B cell (primary cell): ENCODE data around the gene TMEM106B. TPM values are rescaled to one million over a fixed set of nuclear protein-coding genes. Genes with fewer than 3 reads are reported as not detected.

Experiments used
- ATAC-seq: fragments of 200-7000 bp; cut with Tn5 transposase; one replicate; pipeline ENCODE4 v1.10.0; 2021; ENCODE audit warnings: low read depth, mild to moderate bottlenecking, moderate number of reproducible peaks, moderate library complexity
- CTCF ChIA-PET: fragments of 350-600 bp; sonication (Branson Sonifier 250); formaldehyde crosslinking; loops from one replicate; lab custom pipeline; 2021; ENCODE audit warnings: antibody characterized with exemption, inconsistent platforms; lab: Charles Lee
- POLR2A ChIA-PET: fragments of 350-600 bp; sonication (Branson Sonifier 250); formaldehyde crosslinking; loops from one replicate; lab custom pipeline; 2021; ENCODE audit warnings: antibody characterized with exemption; lab: Charles Lee
- DNase-seq: peaks from one replicate; pipeline ENCODE4 v3.0.0; 2013
- H2AFZ ChIP-seq: 2 replicates; pipeline ENCODE4 v1.6.1; 2012; ENCODE audit warnings: mild to moderate bottlenecking, low read depth, low read length; ENCODE audit not compliant: insufficient read depth, poor library complexity, severe bottlenecking
- H3K27ac ChIP-seq, 2 donors: 1 replicate in 1 of 2; 2 replicates in 1 of 2; pipeline ENCODE4 v1.5.1; 2012 to 2013; ENCODE audit warnings: low read length in 2 of 2, mild to moderate bottlenecking in 2 of 2, moderate library complexity in 1 of 2
- H3K27me3 ChIP-seq, 4 experiments: fragments of 200-600 bp in 1 of 4; sonication (generic) in 1 of 4; replicated peaks in 1 of 4; 1 replicate in 2 of 4; 2 replicates in 2 of 4; pipeline versions ENCODE4 v1.6.1 to v1.7.0; 2013 to 2016; ENCODE audit warnings: low read length in 3 of 4, mild to moderate bottlenecking in 2 of 4, mixed read lengths in 1 of 4, moderate library complexity in 1 of 4; ENCODE audit not compliant: insufficient read depth in 4 of 4, control insufficient read depth in 3 of 4; ENCODE audit errors: control extremely low read depth in 1 of 4
- H3K36me3 ChIP-seq, 2 experiments: replicated peaks in 1 of 2; 1 replicate in 1 of 2; 2 replicates in 1 of 2; pipeline versions ENCODE4 v1.6.1 to v1.7.1; 2013; ENCODE audit warnings: low read length in 1 of 2; ENCODE audit not compliant: insufficient read depth in 2 of 2, control insufficient read depth in 1 of 2; ENCODE audit errors: control extremely low read depth in 1 of 2, extremely low read depth in 1 of 2
- H3K4me1 ChIP-seq, 2 donors: fragments of 200-600 bp in 1 of 2; sonication (generic) in 1 of 2; 1 replicate in 1 of 2; 2 replicates in 1 of 2; pipeline versions ENCODE4 v1.5.1 to v1.6.1; 2013 to 2017; ENCODE audit warnings: low read length in 2 of 2; ENCODE audit not compliant: control insufficient read depth in 2 of 2, insufficient read depth in 2 of 2
- H3K4me2 ChIP-seq: replicated peaks from 2 replicates; pipeline ENCODE3; 2012; ENCODE audit warnings: mild to moderate bottlenecking, low read depth, low read length; ENCODE audit not compliant: poor library complexity, severe bottlenecking
- H3K4me3 ChIP-seq, 5 experiments: fragments of 200-600 bp in 1 of 5; sonication (generic) in 1 of 5; 1 replicate in 3 of 5; 2 replicates in 2 of 5; pipeline versions ENCODE4 v1.5.1 to v1.7.0; 2011 to 2016; ENCODE audit warnings: low read length in 4 of 5, mild to moderate bottlenecking in 4 of 5, low read depth in 2 of 5, control low read depth in 1 of 5, moderate library complexity in 1 of 5; ENCODE audit not compliant: insufficient read depth in 1 of 5; ENCODE audit errors: control extremely low read depth in 1 of 5, extremely low read depth in 1 of 5
- H3K79me2 ChIP-seq: fragments of 200-600 bp; sonication (generic); one replicate; pipeline ENCODE4 v1.6.0; 2016; ENCODE audit warnings: low read length; ENCODE audit not compliant: control insufficient read depth, insufficient read depth
- H3K9ac ChIP-seq: fragments of 200-600 bp; sonication (generic); 2 replicates; pipeline ENCODE4 v1.6.1; 2017; ENCODE audit warnings: mild to moderate bottlenecking, low read length, moderate library complexity
- H3K9me3 ChIP-seq, 3 donors: one replicate each; pipeline versions ENCODE4 v1.6.1 to v1.7.1; 2013; ENCODE audit warnings: low read length in 2 of 3; ENCODE audit not compliant: control insufficient read depth in 2 of 3, insufficient read depth in 1 of 3; ENCODE audit errors: control extremely low read depth in 1 of 3
- H4K20me1 ChIP-seq: 2 replicates; pipeline ENCODE4 v1.6.0; 2012; ENCODE audit warnings: mild to moderate bottlenecking, low read length; ENCODE audit not compliant: insufficient read depth, control insufficient read depth, poor library complexity, severe bottlenecking
- H3K27ac Mint-ChIP-seq: one replicate; pipeline ENCODE4 v1.8.0; 2021; ENCODE audit warnings: mixed read lengths
- H3K27me3 Mint-ChIP-seq: one replicate; pipeline ENCODE4 v1.8.0; 2021; ENCODE audit warnings: mixed read lengths
- H3K4me1 Mint-ChIP-seq: one replicate; pipeline ENCODE4 v1.8.0; 2021; ENCODE audit warnings: mixed read lengths
- H3K4me3 Mint-ChIP-seq: one replicate; pipeline ENCODE4 v1.8.0; 2021; ENCODE audit warnings: mixed read lengths
- H3K9me3 Mint-ChIP-seq: one replicate; pipeline ENCODE4 v1.8.0; 2022; ENCODE audit warnings: mixed read lengths; ENCODE audit not compliant: insufficient read depth
- CTCF ChIP-seq: fragments of 200-600 bp; IDR thresholded peaks from one replicate; pipeline ENCODE4 v1.8.0; 2022; ENCODE audit warnings: antibody characterized with exemption, mild to moderate bottlenecking
- EZH2 ChIP-seq: IDR thresholded peaks from 2 replicates; pipeline ENCODE4 v1.6.1; 2012; ENCODE audit warnings: borderline replicate concordance, low read depth, mild to moderate bottlenecking, moderate library complexity, low read length; ENCODE audit not compliant: insufficient read depth, poor library complexity, severe bottlenecking
- WGBS: methylation state at CpG from one replicate; pipeline ENCODE4 v1.1.5; 2013; ENCODE audit warnings: missing lambda C conversion rate; ENCODE audit not compliant: insufficient coverage; 5-methylcytosine and 5-hydroxymethylcytosine counted together
- intact Hi-C: fragments of 100-400 bp; cut with micrococcal nuclease; formaldehyde crosslinking; loops from one replicate; pipeline ENCODE4 v1.10.0; 2022
- polyA plus RNA-seq: library from polyadenylated mRNA; depleted of rRNA; stranded (reverse); fragments of >200 nt; gene quantifications from 2 replicates; pipeline ENCODE4 v1.2.3, GENCODE V29; 2012
- total RNA-seq, 2 donors: library from RNA; stranded (reverse); fragments of 120-200 nt in 1 of 2; gene quantifications; 1 replicate in 1 of 2; 2 replicates in 1 of 2; pipeline versions ENCODE4 v1.2.3 to v1.2.4, GENCODE V29; 2013 to 2022

Gene TMEM106B
- total and polyA plus RNA-seq, 2 donors (not counting 1 experiment from before 2014, with no cell fraction given), result 8.4 to 28.3 TPM

GRCh38 chr7:12267542-12267941, 56.4 kb downstream of the TMEM106B start:
- H3K27ac ChIP-seq, result no peak overlapping the region
- H3K4me1 ChIP-seq, result no peaks in the 10 kb centered on the region
- H3K27me3 Mint-ChIP-seq, result peaks cover 15% of the 10 kb centered on the region
- no peak overlapping the region for H3K9ac ChIP-seq
- DNase-seq (no peak), ATAC-seq (no peak)
- peaks cover 0 to 5% (median 0%) of the 10 kb centered on the region in 3 donors for H3K9me3 ChIP-seq
- no peaks in the 10 kb centered on the region for H4K20me1 ChIP-seq
- H3K4me1 Mint-ChIP-seq, result no peaks in the 10 kb centered on the region
- TF ChIP-seq CTCF, result no peak
- no peak for TF ChIP-seq EZH2
- no peak overlapping the region for H3K4me2 ChIP-seq
- intact Hi-C loops, result no loop called here
- H3K79me2 ChIP-seq, result no peaks in the 10 kb centered on the region
- no peaks in the 10 kb centered on the region for H3K36me3 ChIP-seq
- CTCF ChIA-PET, result no interaction called here
- POLR2A ChIA-PET, result no interaction called here
- no peak overlapping the region for H3K4me3 Mint-ChIP-seq
- H3K27ac Mint-ChIP-seq, result no peak overlapping the region
- no CpG with 5 or more reads among the region's 1 CpG for WGBS
- no peak overlapping the region for H3K4me3 ChIP-seq
- no peak overlapping the region for H2AFZ ChIP-seq
- H3K9me3 Mint-ChIP-seq, result no peaks in the 10 kb centered on the region
- H3K27me3 ChIP-seq, result peaks cover 0 to 2% (median 0%) of the 10 kb centered on the region in 4 experiments

GRCh38 chr7:12269100-12269895, 58.2 kb downstream of the TMEM106B start:
- TF ChIP-seq CTCF (no peak), EZH2 (no peak)
- WGBS, result 87% methylated on average over 7 of the region's 9 CpGs
- Mint-ChIP-seq H3K4me1 (no peaks in the 10 kb centered on the region), H3K9me3 (no peaks in the 10 kb centered on the region), H3K4me3 (no peak overlapping the region), H3K27me3 (peaks cover 15% of the 10 kb centered on the region), H3K27ac (no peak overlapping the region)
- no peaks in the 10 kb centered on the region for H3K4me1 ChIP-seq
- no peaks in the 10 kb centered on the region for H4K20me1 ChIP-seq
- H3K27me3 ChIP-seq, result peaks cover 0 to 2% (median 0%) of the 10 kb centered on the region in 4 experiments
- no peaks in the 10 kb centered on the region for H3K79me2 ChIP-seq
- ATAC-seq (no peak), DNase-seq (no peak)
- H3K9ac ChIP-seq, result no peak overlapping the region
- H2AFZ ChIP-seq, result no peak overlapping the region
- ChIA-PET POLR2A (no interaction called here), CTCF (interaction anchor here (0.6 kb wide), 1 partner anchor 53 kb away, joined by 3 read pairs; no protein-coding TSS in a partner anchor)
- H3K36me3 ChIP-seq, result no peaks in the 10 kb centered on the region
- no peak overlapping the region for H3K4me2 ChIP-seq
- H3K9me3 ChIP-seq, result peaks cover 0 to 5% (median 0%) of the 10 kb centered on the region in 3 donors
- intact Hi-C loops, result no loop called here
- no peak overlapping the region for H3K4me3 ChIP-seq
- H3K27ac ChIP-seq, result no peak overlapping the region
